CD8-positive, alpha-beta memory T cell (primary cell): ENCODE data around the gene SEZ6L. TPM values are rescaled to one million over a fixed set of nuclear protein-coding genes. Genes with fewer than 3 reads are reported as not detected.

Source experiments
- CTCF ChIA-PET: fragments of 350-600 bp; sonication (Branson Sonifier 250); formaldehyde crosslinking; loops from one replicate; lab custom pipeline; 2021; ENCODE audit warnings: antibody characterized with exemption; lab: Charles Lee
- POLR2A ChIA-PET: fragments of 350-600 bp; sonication (Branson Sonifier 250); formaldehyde crosslinking; loops from one replicate; lab custom pipeline; 2021; ENCODE audit warnings: antibody characterized with exemption; lab: Charles Lee
- DNase-seq, 5 donors: peaks; one replicate each; pipeline versions ENCODE4 v3.0.0 to v3.0.0-alpha.2; 2020 to 2022; ENCODE audit warnings: mixed read lengths in 1 of 5
- H3K27ac ChIP-seq: one replicate; pipeline ENCODE4 v1.7.0; 2013; ENCODE audit warnings: low read depth, mild to moderate bottlenecking, low read length, moderate library complexity
- H3K27me3 ChIP-seq: 2 replicates; pipeline ENCODE4 v1.7.0; 2013; ENCODE audit warnings: low read length, mild to moderate bottlenecking; ENCODE audit not compliant: insufficient read depth, poor library complexity, severe bottlenecking
- H3K36me3 ChIP-seq: 2 replicates; pipeline ENCODE4 v1.7.0; 2013; ENCODE audit warnings: mild to moderate bottlenecking, low read length, moderate library complexity; ENCODE audit not compliant: insufficient read depth
- H3K4me1 ChIP-seq: 2 replicates; pipeline ENCODE4 v1.7.0; 2013; ENCODE audit warnings: mild to moderate bottlenecking, low read length, moderate library complexity; ENCODE audit not compliant: insufficient read depth
- H3K4me3 ChIP-seq: 2 replicates; pipeline ENCODE4 v1.7.0; 2013; ENCODE audit warnings: mild to moderate bottlenecking, low read length
- H3K9me3 ChIP-seq: 2 replicates; pipeline ENCODE4 v1.7.0; 2013; ENCODE audit warnings: mild to moderate bottlenecking, low read length
- H3K27ac Mint-ChIP-seq, 8 donors: one replicate each; pipeline ENCODE4 v1.8.0; 2020 to 2021; ENCODE audit warnings: mixed read lengths in 8 of 8, mild to moderate bottlenecking in 6 of 8, inconsistent platforms in 3 of 8, moderate library complexity in 3 of 8
- H3K27me3 Mint-ChIP-seq, 2 donors: one replicate each; pipeline ENCODE4 v1.8.0; 2020 to 2021; ENCODE audit warnings: mixed read lengths in 2 of 2, mild to moderate bottlenecking in 1 of 2, moderate library complexity in 1 of 2
- H3K36me3 Mint-ChIP-seq, 3 donors: one replicate each; pipeline ENCODE4 v1.8.0; 2020 to 2021; ENCODE audit warnings: mixed read lengths in 3 of 3, inconsistent platforms in 1 of 3, mild to moderate bottlenecking in 1 of 3
- H3K4me1 Mint-ChIP-seq, 3 donors: one replicate each; pipeline ENCODE4 v1.8.0; 2020 to 2021; ENCODE audit warnings: mixed read lengths in 3 of 3, inconsistent platforms in 1 of 3, mild to moderate bottlenecking in 1 of 3
- H3K4me3 Mint-ChIP-seq, 7 donors: one replicate each; pipeline ENCODE4 v1.8.0; 2020 to 2021; ENCODE audit warnings: mixed read lengths in 7 of 7, mild to moderate bottlenecking in 6 of 7, moderate library complexity in 4 of 7, inconsistent platforms in 2 of 7
- H3K9me3 Mint-ChIP-seq, 5 donors: one replicate each; pipeline ENCODE4 v1.8.0; 2020 to 2022; ENCODE audit warnings: mixed read lengths in 5 of 5, mild to moderate bottlenecking in 3 of 5, moderate library complexity in 2 of 5, inconsistent platforms in 1 of 5
- polyA plus RNA-seq: library from polyadenylated mRNA; unstranded; fragments of 300-500 nt; fragmentation: Illumina TruSeq; gene quantifications from one replicate; pipeline ENCODE4 v1.2.3, GENCODE V29; 2021
- total RNA-seq, 2 experiments: library from RNA; stranded (reverse); gene quantifications; one replicate each; pipeline ENCODE4 v1.2.3, GENCODE V29; 2021

Gene SEZ6L
- total and polyA plus RNA-seq, 3 experiments from 2014 or later = not detected

- Mint-ChIP-seq H3K4me1 (no peaks in the 10 kb centered on the region), H3K4me3 (no peak overlapping the region), H3K27ac (no peak overlapping the region), H3K36me3 (no peaks in the 10 kb centered on the region), H3K27me3 (peaks cover 9 to 28% of the 10 kb centered on the region in 2 donors), H3K9me3 (peaks cover 0 to 3% (median 0%) of the 10 kb centered on the region in 5 donors)
- Histone ChIP-seq H3K4me1 (no peaks in the 10 kb centered on the region), H3K27ac (no peak overlapping the region), H3K4me3 (no peak overlapping the region), H3K27me3 (peaks cover 6% of the 10 kb centered on the region), H3K36me3 (no peaks in the 10 kb centered on the region), H3K9me3 (no peaks in the 10 kb centered on the region)
- CTCF ChIA-PET = no interaction called here
- no peak for DNase-seq
- POLR2A ChIA-PET = no interaction called here
These were observed 247.5 kb downstream of the SEZ6L start for GRCh38 chr22:26416670-26417276.

- H3K27me3 Mint-ChIP-seq = peaks cover 12 to 30% of the 10 kb centered on the region in 2 donors
- peaks cover 0 to 5% (median under 1%) of the 10 kb centered on the region in 5 donors for H3K9me3 Mint-ChIP-seq
- POLR2A ChIA-PET = no interaction called here
- peaks cover 0 to under 1% (median 0%) of the 10 kb centered on the region in 3 donors for H3K36me3 Mint-ChIP-seq
- no peaks in the 10 kb centered on the region for H3K36me3 ChIP-seq
- H3K27me3 ChIP-seq = no peaks in the 10 kb centered on the region
- H3K9me3 ChIP-seq = no peaks in the 10 kb centered on the region
- no peak overlapping the region for H3K27ac Mint-ChIP-seq
- no peak overlapping the region for H3K4me3 Mint-ChIP-seq
- no peaks in the 10 kb centered on the region for H3K4me1 Mint-ChIP-seq
- H3K4me3 ChIP-seq = no peak overlapping the region
- DNase-seq = no peak
- CTCF ChIA-PET = no interaction called here
- no peaks in the 10 kb centered on the region for H3K4me1 ChIP-seq
- no peak overlapping the region for H3K27ac ChIP-seq
These were observed 248.1 kb downstream of the SEZ6L start for GRCh38 chr22:26417406-26417805.

- H3K4me3 ChIP-seq = no peak overlapping the region
- H3K4me1 Mint-ChIP-seq = no peaks in the 10 kb centered on the region
- POLR2A ChIA-PET = no interaction called here
These were observed 249.4 kb downstream of the SEZ6L start for GRCh38 chr22:26418620-26419019.

GRCh38 chr22:26426924-26427323, 257.7 kb downstream of the SEZ6L start:
- Histone ChIP-seq H3K36me3 (no peaks in the 10 kb centered on the region), H3K27me3 (peaks cover 4% of the 10 kb centered on the region), H3K9me3 (peaks cover 11% of the 10 kb centered on the region), H3K4me3 (no peak overlapping the region), H3K27ac (no peak overlapping the region), H3K4me1 (peaks cover 26% of the 10 kb centered on the region)
- Mint-ChIP-seq H3K9me3 (peaks cover 0 to 15% (median 11%) of the 10 kb centered on the region in 5 donors), H3K4me1 (peaks cover 28 to 33% (median 30%) of the 10 kb centered on the region in 3 donors), H3K27me3 (peaks cover 4 to 9% of the 10 kb centered on the region in 2 donors), H3K4me3 (peak overlapping the region; percentile 7 to 78 (median 50)), H3K27ac (peak overlapping the region; percentile 39 to 90 (median 82)), H3K36me3 (peaks cover 2 to 16% (median 6%) of the 10 kb centered on the region in 3 donors)
- POLR2A ChIA-PET = no interaction called here
- CTCF ChIA-PET = no interaction called here
- DNase-seq = no peak

More at GRCh38 chr22:26418620-26419019, 249.4 kb downstream of the SEZ6L start:
- CTCF ChIA-PET = interaction anchor here (1.2 kb wide), 1 partner anchor 42 kb away, joined by 4 read pairs; no protein-coding TSS in a partner anchor
- H3K27ac Mint-ChIP-seq = no peak overlapping the region
- no peak overlapping the region for H3K27ac ChIP-seq
- H3K4me3 Mint-ChIP-seq = no peak overlapping the region
- peaks cover 12 to 36% of the 10 kb centered on the region in 2 donors for H3K27me3 Mint-ChIP-seq
- H3K36me3 ChIP-seq = no peaks in the 10 kb centered on the region
- peaks cover 11% of the 10 kb centered on the region for H3K9me3 ChIP-seq
- H3K36me3 Mint-ChIP-seq = peaks cover 0 to 9% (median 0%) of the 10 kb centered on the region in 3 donors
- H3K27me3 ChIP-seq = peaks cover 4% of the 10 kb centered on the region
- no peaks in the 10 kb centered on the region for H3K4me1 ChIP-seq
- no peak for DNase-seq
- peaks cover 0 to 14% (median 13%) of the 10 kb centered on the region in 5 donors for H3K9me3 Mint-ChIP-seq

GRCh38 chr22:26428515-26429457, 259.5 kb downstream of the SEZ6L start, which contains the start of gene ASPHD2:
ASPHD2 (plus strand) TSS chr22:26429260; CDS start chr22:26433616, 4,356 bp downstream.
- peak within 1 kb of the TSS; percentile 100 for H3K4me3 ChIP-seq
- H3K36me3 ChIP-seq = peaks cover under 1% of the 10 kb centered on the region
- Mint-ChIP-seq H3K4me1 (peaks cover 28 to 43% (median 34%) of the 10 kb centered on the region in 3 donors), H3K27me3 (peaks cover 3% of the 10 kb centered on the region in 2 donors), H3K9me3 (peaks cover 0 to 2% (median under 1%) of the 10 kb centered on the region in 5 donors), H3K36me3 (peaks cover 2 to 14% (median 5%) of the 10 kb centered on the region in 3 donors), H3K27ac (peak within 1 kb of the TSS; percentile 97 to 100 (median 98)), H3K4me3 (peak within 1 kb of the TSS; percentile 94 to 100 (median 98))
- POLR2A ChIA-PET = interaction anchor here (0.7 to 3.4 kb wide), 4 partner anchors 8 to 244 kb away, joined by 3 to 22 read pairs (median 5); partner anchors contain the start of genes HPS4 and SRRD
- no peaks in the 10 kb centered on the region for H3K27me3 ChIP-seq
- H3K4me1 ChIP-seq = peaks cover 26% of the 10 kb centered on the region
- CTCF ChIA-PET = no interaction called here
- no peaks in the 10 kb centered on the region for H3K9me3 ChIP-seq
- peak within 1 kb of the TSS; percentile 95 for H3K27ac ChIP-seq
- peak; percentile 74 to 89 (median 86) for DNase-seq

GRCh38 chr22:26429458-26430286, 260.4 kb downstream of the SEZ6L start:
- Histone ChIP-seq H3K36me3 (peaks cover 9% of the 10 kb centered on the region), H3K27ac (no peak overlapping the region), H3K9me3 (no peaks in the 10 kb centered on the region), H3K27me3 (no peaks in the 10 kb centered on the region), H3K4me3 (peak overlapping the region; percentile 67), H3K4me1 (peaks cover 26% of the 10 kb centered on the region)
- H3K27ac Mint-ChIP-seq = peak overlapping the region in 7 of 8 donors; percentile 14 to 91 (median 84)
- POLR2A ChIA-PET = interaction anchor here (1.1 to 3.4 kb wide), 2 partner anchors 32 to 54 kb away, joined by 3 to 22 read pairs; partner anchors contain the start of genes HPS4 and SRRD
- no peaks in the 10 kb centered on the region for H3K27me3 Mint-ChIP-seq
- peaks cover 28 to 43% (median 34%) of the 10 kb centered on the region in 3 donors for H3K4me1 Mint-ChIP-seq
- H3K4me3 Mint-ChIP-seq = peak overlapping the region; percentile 79 to 91 (median 83)
- H3K36me3 Mint-ChIP-seq = peaks cover 0 to 21% (median 2%) of the 10 kb centered on the region in 3 donors
- DNase-seq = no peak
- CTCF ChIA-PET = interaction anchor here (1.5 to 2.3 kb wide), 2 partner anchors 54 to 66 kb away, joined by 3 to 5 read pairs; partner anchors contain the start of genes HPS4 and SRRD
- peaks cover 0 to 2% (median 0%) of the 10 kb centered on the region in 5 donors for H3K9me3 Mint-ChIP-seq

- Mint-ChIP-seq H3K4me1 (peaks cover 33 to 52% (median 42%) of the 10 kb centered on the region in 3 donors), H3K27me3 (no peaks in the 10 kb centered on the region), H3K4me3 (peak overlapping the region; percentile 79 to 91 (median 83)), H3K27ac (peak overlapping the region in 7 of 8 donors; percentile 34 to 91 (median 84)), H3K36me3 (peaks cover 0 to 27% (median 3%) of the 10 kb centered on the region in 3 donors), H3K9me3 (peaks cover 0 to 2% (median 0%) of the 10 kb centered on the region in 5 donors)
- peaks cover 26% of the 10 kb centered on the region for H3K4me1 ChIP-seq
- no peaks in the 10 kb centered on the region for H3K9me3 ChIP-seq
- ChIA-PET POLR2A (interaction anchor here (1.1 to 3.4 kb wide), 2 partner anchors 33 to 53 kb away, joined by 3 to 22 read pairs; partner anchors contain the start of genes HPS4 and SRRD), CTCF (interaction anchor here (0.9 to 2.3 kb wide), 3 partner anchors 53 to 72 kb away, joined by 3 to 5 read pairs (median 4); partner anchors contain the start of genes HPS4 and SRRD)
- no peak for DNase-seq
- no peaks in the 10 kb centered on the region for H3K27me3 ChIP-seq
- H3K27ac ChIP-seq = no peak overlapping the region
- peaks cover 13% of the 10 kb centered on the region for H3K36me3 ChIP-seq
- no peak overlapping the region for H3K4me3 ChIP-seq
These were observed 261.3 kb downstream of the SEZ6L start for GRCh38 chr22:26430600-26430999.
